Measurements from ENCODE around the gene RASSF4.

RASSF4 gene

GRCh38 chr10:44928462-44928861, 31.1 kb upstream of the RASSF4 start:
- no peak overlapping the region for H3K27ac ChIP-seq (ENCODE audit: low read length, poor library complexity, severe bottlenecking)
- DNase-seq: no peak
- no peak overlapping the region for H3K9ac ChIP-seq (ENCODE audit: low read length)
- H3K36me3 ChIP-seq (ENCODE audit: control insufficient read depth in 1 of 2, insufficient read depth in 2 of 2, low read depth in 1 of 2, low read length in 2 of 2): no peaks in the 10 kb centered on the region
- no peak overlapping the region for H2BK12ac ChIP-seq (ENCODE audit: low read length in 2 of 2)
- H3K79me1 ChIP-seq (replicated peaks; ENCODE audit: low read length, poor library complexity, severe bottlenecking): no peaks in the 10 kb centered on the region
- H2BK5ac ChIP-seq (ENCODE audit: low read depth, low read length, poor library complexity, severe bottlenecking): no peak overlapping the region
- H3K14ac ChIP-seq (ENCODE audit: low read length in 2 of 2): peak overlapping the region in 1 of 2 experiments; percentile 11
- H3K4ac ChIP-seq (ENCODE audit: low read depth in 1 of 2, low read length in 2 of 2): no peak overlapping the region
- no peak overlapping the region for H3K18ac ChIP-seq (ENCODE audit: low read depth in 1 of 2, low read length in 2 of 2)
- no peak overlapping the region for H4K8ac ChIP-seq (ENCODE audit: low read length)
- H2BK120ac ChIP-seq (ENCODE audit: low read depth, low read length): no peak overlapping the region
- H2AK5ac ChIP-seq (ENCODE audit: low read length, severe bottlenecking): no peak overlapping the region
- H3K4me3 ChIP-seq (ENCODE audit: insufficient read depth in 1 of 2, low read depth in 1 of 2, low read length in 2 of 2): no peak overlapping the region
- H3K9me3 ChIP-seq (ENCODE audit: control insufficient read depth, low read length): no peaks in the 10 kb centered on the region
- H2AFZ ChIP-seq (ENCODE audit: low read depth, low read length): no peak overlapping the region
- no peak overlapping the region for H2BK15ac ChIP-seq (ENCODE audit: low read depth, poor library complexity, severe bottlenecking)
- no peak overlapping the region for H3K4me2 ChIP-seq (ENCODE audit: low read length, poor library complexity, severe bottlenecking)
- H3K23ac ChIP-seq (ENCODE audit: low read length in 2 of 2): no peak overlapping the region
- peaks cover 12% of the 10 kb centered on the region for H3K4me1 ChIP-seq (ENCODE audit: control insufficient read depth, insufficient read depth, low read depth, low read length)
- H4K91ac ChIP-seq (ENCODE audit: low read length): no peak overlapping the region
- H3K27me3 ChIP-seq (ENCODE audit: control insufficient read depth in 1 of 2, insufficient read depth in 1 of 2, low read length in 2 of 2): peaks cover 26 to 32% of the 10 kb centered on the region in 2 experiments

GRCh38 chr10:44929356-44930255, 30.0 kb upstream of the RASSF4 start:
- WGBS: 87% methylated on average over 7 of the region's 8 CpGs
- Histone ChIP-seq H3K36me3 (ENCODE audit: control insufficient read depth in 1 of 2, insufficient read depth in 2 of 2, low read depth in 1 of 2, low read length in 2 of 2) (no peaks in the 10 kb centered on the region), H3K79me1 (replicated peaks; ENCODE audit: low read length, poor library complexity, severe bottlenecking) (no peaks in the 10 kb centered on the region), H2BK5ac (ENCODE audit: low read depth, low read length, poor library complexity, severe bottlenecking) (no peak overlapping the region), H2AFZ (ENCODE audit: low read depth, low read length) (no peak overlapping the region), H4K91ac (ENCODE audit: low read length) (no peak overlapping the region), H3K27ac (ENCODE audit: low read length, poor library complexity, severe bottlenecking) (no peak overlapping the region), H3K23ac (ENCODE audit: low read length in 2 of 2) (no peak overlapping the region), H3K4me1 (ENCODE audit: control insufficient read depth, insufficient read depth, low read depth, low read length) (peaks cover 21% of the 10 kb centered on the region), H3K14ac (ENCODE audit: low read length in 2 of 2) (no peak overlapping the region), H2BK120ac (ENCODE audit: low read depth, low read length) (no peak overlapping the region), H2BK12ac (ENCODE audit: low read length in 2 of 2) (peak overlapping the region in 1 of 2 experiments; percentile 6), H3K4ac (ENCODE audit: low read depth in 1 of 2, low read length in 2 of 2) (no peak overlapping the region), H3K27me3 (ENCODE audit: control insufficient read depth in 1 of 2, insufficient read depth in 1 of 2, low read length in 2 of 2) (peaks cover 15 to 21% of the 10 kb centered on the region in 2 experiments), H2BK15ac (ENCODE audit: low read depth, poor library complexity, severe bottlenecking) (peak overlapping the region; percentile 60), H3K4me2 (ENCODE audit: low read length, poor library complexity, severe bottlenecking) (no peak overlapping the region), H3K18ac (ENCODE audit: low read depth in 1 of 2, low read length in 2 of 2) (peak overlapping the region in 1 of 2 experiments; percentile 18), H3K4me3 (ENCODE audit: insufficient read depth in 1 of 2, low read depth in 1 of 2, low read length in 2 of 2) (peak overlapping the region in 1 of 2 experiments; percentile 2), H2AK5ac (ENCODE audit: low read length, severe bottlenecking) (no peak overlapping the region), H3K9ac (ENCODE audit: low read length) (no peak overlapping the region), H3K9me3 (ENCODE audit: control insufficient read depth, low read length) (no peaks in the 10 kb centered on the region), H4K8ac (ENCODE audit: low read length) (no peak overlapping the region)
- no peak for DNase-seq

- Histone ChIP-seq H3K27me3 (ENCODE audit: control insufficient read depth in 1 of 2, insufficient read depth in 1 of 2, low read length in 2 of 2) (peaks cover 6 to 19% of the 10 kb centered on the region in 2 experiments), H3K9ac (ENCODE audit: low read length) (no peak overlapping the region), H3K9me3 (ENCODE audit: control insufficient read depth, low read length) (no peaks in the 10 kb centered on the region), H2BK120ac (ENCODE audit: low read depth, low read length) (no peak overlapping the region), H2BK12ac (ENCODE audit: low read length in 2 of 2) (peak overlapping the region in 1 of 2 experiments; percentile 75), H3K4me3 (ENCODE audit: insufficient read depth in 1 of 2, low read depth in 1 of 2, low read length in 2 of 2) (no peak overlapping the region), H3K4ac (ENCODE audit: low read depth in 1 of 2, low read length in 2 of 2) (no peak overlapping the region), H4K8ac (ENCODE audit: low read length) (no peak overlapping the region), H3K18ac (ENCODE audit: low read depth in 1 of 2, low read length in 2 of 2) (no peak overlapping the region), H3K79me1 (replicated peaks; ENCODE audit: low read length, poor library complexity, severe bottlenecking) (no peaks in the 10 kb centered on the region), H2BK5ac (ENCODE audit: low read depth, low read length, poor library complexity, severe bottlenecking) (no peak overlapping the region), H3K36me3 (ENCODE audit: control insufficient read depth in 1 of 2, insufficient read depth in 2 of 2, low read depth in 1 of 2, low read length in 2 of 2) (no peaks in the 10 kb centered on the region), H3K27ac (ENCODE audit: low read length, poor library complexity, severe bottlenecking) (no peak overlapping the region), H3K14ac (ENCODE audit: low read length in 2 of 2) (no peak overlapping the region), H2BK15ac (ENCODE audit: low read depth, poor library complexity, severe bottlenecking) (peak overlapping the region; percentile 62), H3K23ac (ENCODE audit: low read length in 2 of 2) (no peak overlapping the region), H4K91ac (ENCODE audit: low read length) (no peak overlapping the region), H2AK5ac (ENCODE audit: low read length, severe bottlenecking) (no peak overlapping the region), H2AFZ (ENCODE audit: low read depth, low read length) (no peak overlapping the region), H3K4me1 (ENCODE audit: control insufficient read depth, insufficient read depth, low read depth, low read length) (peaks cover 34% of the 10 kb centered on the region), H3K4me2 (ENCODE audit: low read length, poor library complexity, severe bottlenecking) (no peak overlapping the region)
- 88% methylated on average over 4 of the region's 4 CpGs for WGBS
- no peak for DNase-seq
Observed at GRCh38 chr10:44930904-44931620, 28.5 kb upstream of the RASSF4 start.

All from mesenchymal stem cell (in vitro differentiated cells and primary cell).